HG02840 (cell line): ENCODE results near the gene MSH2.
"Not testable (repeated sequence)": the region's sequence is repeated elsewhere in the genome, so short reads cannot be mapped to it uniquely, and the experiment has no call there.

Source experiments
- ATAC-seq: cut with Tn5 transposase; IDR thresholded peaks from one replicate; pipeline ENCODE4 v1.9.1; 2021; ENCODE audit warnings: mild to moderate bottlenecking, moderate library complexity, moderate number of reproducible peaks; ENCODE audit not compliant: unreplicated experiment, low FRiP score

Gene MSH2

GRCh38 chr2:47402805-47403608, at the start of gene MSH2:
Gene MSH2 (plus strand): TSS chr2:47403156. CDS start chr2:47403192, 36 bp downstream.
- peak; percentile 95 for ATAC-seq

- ATAC-seq: no peak
Observed at GRCh38 chr2:47354013-47354847, 48.7 kb upstream of the MSH2 start.

DNA sequence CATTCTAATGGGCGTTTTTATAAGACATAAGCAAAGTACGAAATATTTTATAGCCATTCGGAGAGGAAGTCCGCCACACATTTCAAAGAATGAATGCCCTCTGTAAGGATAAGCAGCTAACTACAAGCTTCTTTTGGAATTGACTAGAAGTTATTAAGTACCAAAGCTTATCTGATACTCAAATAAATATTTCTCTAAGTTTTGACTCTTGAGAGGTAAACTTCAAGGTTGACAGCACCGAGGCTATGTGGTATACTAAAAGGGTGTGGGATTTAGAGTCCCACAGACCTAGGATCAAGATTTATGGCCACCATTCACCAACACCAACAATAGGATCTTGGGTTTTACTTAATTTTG, 48.1 kb upstream of the MSH2 start:
- no peak for ATAC-seq

- no peak for ATAC-seq
Observed at GRCh38 chr2:47357483-47357882, 45.5 kb upstream of the MSH2 start.

DNA sequence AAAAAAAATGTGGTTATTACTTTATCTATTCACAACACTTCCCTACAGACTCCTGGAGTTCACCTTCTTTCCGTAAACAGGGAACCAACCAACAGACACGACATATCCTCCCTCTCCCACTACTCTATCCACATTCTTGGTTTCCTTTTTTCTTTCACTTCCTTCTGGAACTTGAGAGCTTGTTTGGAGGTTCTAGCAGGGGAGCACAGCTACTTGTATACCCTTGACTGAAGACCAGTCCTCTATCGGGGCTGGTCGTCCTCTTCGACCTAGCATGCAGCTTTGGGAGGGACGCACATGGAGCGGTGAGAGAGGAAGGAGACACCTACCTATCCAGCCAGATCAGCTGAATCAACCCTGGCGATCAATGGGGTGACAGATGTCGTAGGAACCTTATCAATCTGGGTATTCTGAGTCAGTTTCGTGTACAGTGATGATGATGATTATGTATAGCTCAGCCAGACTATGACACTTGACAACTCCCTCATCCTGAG, 43.5 kb upstream of the MSH2 start:
- ATAC-seq: no peak

GRCh38 chr2:47360283-47360682, 42.7 kb upstream of the MSH2 start:
- no peak for ATAC-seq

DNA sequence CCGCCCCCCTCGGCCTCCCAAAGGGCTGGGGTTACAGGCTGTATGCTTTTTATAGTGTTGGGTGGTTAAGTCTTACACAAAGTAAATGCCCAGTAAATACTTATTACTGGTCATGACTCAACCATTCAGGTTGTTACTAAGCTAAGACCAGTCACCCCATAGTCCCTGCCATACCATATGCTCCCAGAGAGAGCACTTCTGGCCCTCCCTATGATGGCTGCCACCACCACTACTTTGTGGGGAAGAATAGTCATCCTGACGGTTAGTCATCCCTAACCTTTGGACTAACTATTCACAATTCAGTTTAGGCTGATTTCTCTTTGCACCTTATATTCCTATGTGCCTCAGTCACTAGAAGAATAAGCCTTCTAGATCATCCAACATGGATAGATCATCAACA, 42.0 kb upstream of the MSH2 start:
- ATAC-seq: no peak

GRCh38 chr2:47361505-47362229, 41.3 kb upstream of the MSH2 start:
- ATAC-seq: not testable (repeated sequence)

GRCh38 chr2:47373747-47374146, 29.2 kb upstream of the MSH2 start:
- no peak for ATAC-seq

DNA sequence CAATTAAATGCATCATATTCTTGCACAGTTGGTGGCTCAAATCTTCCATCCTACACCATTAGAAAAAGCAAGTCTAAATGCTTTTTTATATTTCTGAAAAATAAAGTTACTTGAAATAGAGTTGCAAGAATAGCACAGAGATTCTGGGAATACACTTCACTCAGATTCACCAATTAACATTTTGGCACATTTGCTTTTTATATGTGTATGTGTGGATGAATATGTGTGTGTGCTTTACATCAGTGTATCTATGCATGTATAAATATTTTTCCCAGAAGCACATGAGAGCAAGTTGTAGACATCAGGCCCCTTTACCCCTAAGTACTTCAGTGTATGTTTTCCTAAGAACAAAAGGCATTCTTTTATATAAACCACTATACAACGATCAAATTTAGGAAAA, 27.6 kb upstream of the MSH2 start:
- ATAC-seq: no peak

GRCh38 chr2:47379384-47379783, 23.6 kb upstream of the MSH2 start:
- no peak for ATAC-seq

DNA sequence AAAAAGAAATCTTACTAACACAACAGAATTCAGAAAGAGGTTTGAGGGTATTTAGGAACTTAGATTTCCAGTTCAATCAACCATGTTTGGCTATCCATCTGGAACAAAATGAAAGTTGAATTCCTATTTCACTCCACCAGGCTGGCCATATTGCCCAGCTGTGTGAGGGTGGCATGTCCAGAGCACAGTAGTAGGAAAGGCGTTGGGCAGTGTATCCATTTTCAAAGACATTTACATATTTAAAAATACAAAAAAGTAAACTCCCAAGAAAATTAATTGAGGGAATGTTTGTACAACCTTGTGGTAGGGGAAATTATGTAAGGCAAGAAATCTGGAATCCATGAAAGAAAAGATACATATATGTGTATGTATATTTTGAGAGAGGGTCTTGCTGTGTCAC, 21.5 kb upstream of the MSH2 start:
- no peak for ATAC-seq

GRCh38 chr2:47386551-47386950, 16.4 kb upstream of the MSH2 start:
- no peak for ATAC-seq

DNA sequence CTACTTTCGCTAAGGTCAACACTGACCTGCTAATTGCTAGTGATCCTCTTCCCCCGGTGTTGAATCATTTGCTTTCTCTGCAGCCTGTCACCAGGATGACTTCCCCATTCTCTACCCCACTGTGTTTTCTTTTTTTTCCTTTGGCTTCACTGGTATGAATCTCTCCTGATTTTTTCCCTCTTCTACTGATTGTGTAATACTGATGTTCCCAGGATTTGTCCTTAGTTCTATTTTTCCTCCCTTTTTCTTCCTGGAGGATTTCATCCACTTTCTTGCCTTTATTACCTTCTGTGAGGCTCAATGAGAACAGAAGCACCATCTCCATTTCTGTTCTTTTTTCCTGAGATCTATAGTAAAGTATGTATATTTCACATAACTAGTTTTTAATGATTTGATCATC, 14.1 kb upstream of the MSH2 start:
- no peak for ATAC-seq

DNA sequence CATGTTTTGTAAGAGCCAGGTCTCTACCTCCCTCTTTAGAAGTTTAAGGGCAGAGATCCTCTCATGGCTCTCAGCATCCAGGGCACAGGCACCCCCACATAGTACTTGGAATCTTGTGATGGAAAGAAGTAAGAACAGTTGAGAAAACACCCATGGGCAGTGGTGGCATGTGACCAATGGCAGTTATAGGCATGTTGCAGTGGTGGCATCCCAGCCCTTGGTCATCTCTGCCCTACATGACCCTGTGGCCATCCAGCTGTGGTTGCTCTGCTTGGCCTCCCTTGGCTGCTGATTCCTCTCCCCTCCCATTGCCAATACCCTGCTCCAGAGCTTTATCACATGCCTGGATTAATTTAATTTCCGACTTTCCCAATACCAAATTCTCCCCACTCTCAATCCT, 13.3 kb upstream of the MSH2 start:
- ATAC-seq: no peak

GRCh38 chr2:47401789-47402554, 984 bp upstream of the MSH2 start:
- ATAC-seq: no peak

DNA sequence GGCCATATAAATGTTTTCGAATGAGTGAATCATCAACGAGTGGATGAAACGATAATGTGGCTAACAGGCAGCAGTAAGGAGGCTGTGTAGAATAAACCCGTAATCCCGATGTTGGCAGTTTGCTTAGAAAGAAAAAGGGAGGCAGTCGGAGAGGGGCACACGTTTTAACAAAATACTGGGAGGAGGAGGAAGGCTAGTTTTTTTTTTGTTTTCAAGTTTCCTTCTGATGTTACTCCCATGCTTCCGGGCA, 476 bp upstream of the MSH2 start:
- ATAC-seq: no peak

GRCh38 chr2:47403609-47404193, 745 bp downstream of the MSH2 start:
- no peak for ATAC-seq

DNA sequence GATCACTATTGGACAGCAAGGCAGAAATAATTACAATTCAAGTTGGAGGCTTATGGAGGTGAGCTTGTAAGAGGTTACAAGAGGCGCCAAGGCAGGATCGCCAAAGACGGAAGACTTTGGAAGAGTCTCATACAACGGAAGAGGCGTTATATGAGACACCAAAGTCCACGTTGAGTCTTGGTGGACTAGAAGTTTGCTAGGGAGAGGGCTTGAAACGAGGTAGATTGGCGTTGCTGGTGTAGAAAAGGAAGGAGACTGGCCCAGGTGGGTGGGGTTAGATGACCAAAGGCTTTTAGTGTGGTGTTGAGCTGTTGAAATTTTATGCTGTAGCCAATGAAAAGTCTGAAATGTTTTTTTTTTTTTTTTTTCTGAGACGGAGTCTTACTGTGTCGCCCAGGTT, 1.4 kb downstream of the MSH2 start:
- ATAC-seq: no peak

DNA sequence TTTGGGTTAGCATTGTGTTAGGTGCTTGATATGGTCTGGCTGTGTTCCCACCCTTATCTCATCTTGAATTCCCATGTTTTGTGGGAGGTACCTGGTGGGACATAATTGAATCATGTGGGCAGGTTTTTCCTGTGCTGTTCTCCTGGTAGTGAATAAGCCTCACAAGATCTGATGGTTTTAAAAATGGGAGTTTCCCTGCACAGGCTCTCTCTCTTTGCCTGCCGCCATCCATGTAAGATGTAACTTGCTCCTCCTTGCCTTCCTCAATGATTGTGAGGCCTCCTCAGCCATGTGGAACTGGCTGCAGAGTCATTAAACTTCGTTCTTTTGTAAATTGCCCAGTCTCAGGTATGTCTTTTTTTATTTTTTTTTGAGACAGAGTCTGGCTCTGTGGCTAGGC, 2.8 kb downstream of the MSH2 start:
- no peak for ATAC-seq
